ENCODE results near the gene MIPEP.

- TF ChIP-seq CTCF (IDR thresholded peaks at IDR 0.05; ENCODE audit: insufficient read depth, low read length) (no peak), SPI1 (IDR thresholded peaks at IDR 0.05; ENCODE audit: borderline replicate concordance, low read depth) (no peak), POLR2AphosphoS5 (IDR thresholded peaks at IDR 0.05; ENCODE audit: low read depth) (no peak), GABPA (IDR thresholded peaks at IDR 0.05; ENCODE audit: low read depth) (no peak)
- TF ChIP-seq, protein P1, sequence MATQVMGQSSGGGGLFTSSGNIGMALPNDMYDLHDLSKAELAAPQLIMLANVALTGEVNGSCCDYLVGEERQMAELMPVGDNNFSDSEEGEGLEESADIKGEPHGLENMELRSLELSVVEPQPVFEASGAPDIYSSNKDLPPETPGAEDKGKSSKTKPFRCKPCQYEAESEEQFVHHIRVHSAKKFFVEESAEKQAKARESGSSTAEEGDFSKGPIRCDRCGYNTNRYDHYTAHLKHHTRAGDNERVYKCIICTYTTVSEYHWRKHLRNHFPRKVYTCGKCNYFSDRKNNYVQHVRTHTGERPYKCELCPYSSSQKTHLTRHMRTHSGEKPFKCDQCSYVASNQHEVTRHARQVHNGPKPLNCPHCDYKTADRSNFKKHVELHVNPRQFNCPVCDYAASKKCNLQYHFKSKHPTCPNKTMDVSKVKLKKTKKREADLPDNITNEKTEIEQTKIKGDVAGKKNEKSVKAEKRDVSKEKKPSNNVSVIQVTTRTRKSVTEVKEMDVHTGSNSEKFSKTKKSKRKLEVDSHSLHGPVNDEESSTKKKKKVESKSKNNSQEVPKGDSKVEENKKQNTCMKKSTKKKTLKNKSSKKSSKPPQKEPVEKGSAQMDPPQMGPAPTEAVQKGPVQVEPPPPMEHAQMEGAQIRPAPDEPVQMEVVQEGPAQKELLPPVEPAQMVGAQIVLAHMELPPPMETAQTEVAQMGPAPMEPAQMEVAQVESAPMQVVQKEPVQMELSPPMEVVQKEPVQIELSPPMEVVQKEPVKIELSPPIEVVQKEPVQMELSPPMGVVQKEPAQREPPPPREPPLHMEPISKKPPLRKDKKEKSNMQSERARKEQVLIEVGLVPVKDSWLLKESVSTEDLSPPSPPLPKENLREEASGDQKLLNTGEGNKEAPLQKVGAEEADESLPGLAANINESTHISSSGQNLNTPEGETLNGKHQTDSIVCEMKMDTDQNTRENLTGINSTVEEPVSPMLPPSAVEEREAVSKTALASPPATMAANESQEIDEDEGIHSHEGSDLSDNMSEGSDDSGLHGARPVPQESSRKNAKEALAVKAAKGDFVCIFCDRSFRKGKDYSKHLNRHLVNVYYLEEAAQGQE (IDR thresholded peaks at IDR 0.05; ENCODE audit: insufficient replicate concordance, low read depth): no peak
These were observed 119.8 kb downstream of the MIPEP start for GRCh38 chr13:23769401-23769800.

Data from HL-60 (cell line).